ENCODE measurements around the gene RNF223. TPM values are rescaled to one million over a fixed set of nuclear protein-coding genes. Genes with fewer than 3 reads are reported as not detected.
"Not testable (repeated sequence)": the region's sequence is repeated elsewhere in the genome, so short reads cannot be mapped to it uniquely, and the experiment has no call there.

Gene RNF223
- total RNA-seq, 1 experiment from 2014 or later = not detected

DNA sequence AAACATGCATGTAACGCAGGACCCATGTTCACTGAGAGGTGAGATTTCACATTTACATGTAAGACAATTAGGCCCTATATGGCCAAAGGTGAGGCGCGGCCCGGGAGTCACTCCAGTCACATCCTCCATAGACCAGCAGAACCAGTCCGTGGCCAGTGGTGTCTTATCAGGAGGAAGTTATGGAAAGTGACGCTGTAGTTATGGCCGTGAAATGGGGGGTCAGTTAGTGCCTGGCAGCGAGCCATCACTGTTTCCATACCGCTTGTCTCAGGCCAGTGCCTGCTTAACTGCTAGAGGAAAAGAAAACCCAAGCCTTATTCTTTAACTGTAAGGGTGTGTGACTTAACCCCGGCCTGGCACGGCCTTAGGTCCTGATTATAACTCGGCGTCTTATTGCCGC lies 35.6 kb upstream of the RNF223 start:
- no peak for DNase-seq (ENCODE audit: low spot score)
- H3K27ac Mint-ChIP-seq = no peak overlapping the region
- peaks cover 49% of the 10 kb centered on the region for H3K36me3 Mint-ChIP-seq
- ATAC-seq = no peak
- POLR2A ChIA-PET = no interaction called here
- peaks cover 36% of the 10 kb centered on the region for H3K9me3 Mint-ChIP-seq
- H3K4me1 Mint-ChIP-seq = peaks cover 13% of the 10 kb centered on the region
- TF ChIP-seq RELA (CRISPR knock-in tag; IDR thresholded peaks at IDR 0.05; ENCODE audit: borderline replicate concordance) = no peak
- no peak for TF ChIP-seq TEAD4 (CRISPR knock-in tag; IDR thresholded peaks at IDR 0.05)
- no peak for TF ChIP-seq CBFB (CRISPR knock-in tag; IDR thresholded peaks at IDR 0.05; ENCODE audit: low read depth)
- no peak for TF ChIP-seq NFE2L1 (CRISPR knock-in tag; IDR thresholded peaks at IDR 0.05)
- no peak for TF ChIP-seq FOXK1 (CRISPR knock-in tag; IDR thresholded peaks at IDR 0.05)
- TF ChIP-seq NR1H2 (CRISPR knock-in tag; IDR thresholded peaks at IDR 0.05) = no peak
- no peak for TF ChIP-seq MXD4 (CRISPR knock-in tag; IDR thresholded peaks at IDR 0.05; ENCODE audit: borderline replicate concordance)
- no peak for TF ChIP-seq JAZF1 (CRISPR knock-in tag; IDR thresholded peaks at IDR 0.05)
- TF ChIP-seq ZNF263 (CRISPR knock-in tag; IDR thresholded peaks at IDR 0.05; ENCODE audit: low read depth) = no peak
- TF ChIP-seq ERG (CRISPR knock-in tag; IDR thresholded peaks at IDR 0.05) = no peak
- CTCF ChIA-PET = no interaction called here
- no peak overlapping the region for H3K4me3 Mint-ChIP-seq
- H3K27me3 Mint-ChIP-seq (ENCODE audit: low read depth) = peaks cover 9% of the 10 kb centered on the region; the same call in 1 of the 2 replicates

DNA sequence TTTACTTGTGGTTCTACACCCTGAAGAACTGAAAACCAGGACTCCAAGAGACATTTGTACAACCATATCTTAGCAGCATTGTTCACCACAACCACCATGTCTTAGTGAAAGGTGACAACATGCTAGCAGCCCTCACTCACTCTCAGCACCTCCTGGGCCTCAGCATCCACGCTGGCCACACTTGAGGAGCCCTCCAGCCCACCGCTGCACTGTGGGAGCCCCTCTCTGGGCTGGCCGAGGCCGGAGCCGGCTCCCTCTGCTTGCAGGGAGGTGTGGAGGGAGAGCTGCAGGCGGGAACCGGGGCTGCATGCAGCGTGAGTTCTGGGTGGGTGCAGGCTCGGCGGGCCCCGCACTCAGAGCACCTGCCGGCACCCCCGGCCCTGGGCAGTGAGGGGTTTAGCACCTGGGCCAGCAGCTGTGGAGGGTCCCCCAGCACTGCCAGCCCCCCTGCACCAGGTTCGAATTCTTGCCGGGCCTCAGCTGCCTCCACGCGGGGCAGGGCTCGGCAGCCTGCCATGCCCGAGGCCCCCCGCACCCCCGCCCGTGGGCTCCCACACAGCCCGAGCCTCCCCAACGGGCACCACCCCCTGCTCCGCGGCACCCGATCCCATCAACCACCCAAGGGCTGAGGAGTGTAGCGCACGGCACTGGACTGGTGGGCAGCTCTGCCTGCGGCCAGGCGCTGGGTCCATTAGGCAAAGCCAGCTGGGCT lies 32.6 kb upstream of the RNF223 start:
- TF ChIP-seq HMGXB4 (CRISPR knock-in tag; IDR thresholded peaks at IDR 0.05) = no peak
- TF ChIP-seq, protein P1, sequence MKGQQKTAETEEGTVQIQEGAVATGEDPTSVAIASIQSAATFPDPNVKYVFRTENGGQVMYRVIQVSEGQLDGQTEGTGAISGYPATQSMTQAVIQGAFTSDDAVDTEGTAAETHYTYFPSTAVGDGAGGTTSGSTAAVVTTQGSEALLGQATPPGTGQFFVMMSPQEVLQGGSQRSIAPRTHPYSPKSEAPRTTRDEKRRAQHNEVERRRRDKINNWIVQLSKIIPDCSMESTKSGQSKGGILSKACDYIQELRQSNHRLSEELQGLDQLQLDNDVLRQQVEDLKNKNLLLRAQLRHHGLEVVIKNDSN (CRISPR knock-in tag; IDR thresholded peaks at IDR 0.05) = no peak
- TF ChIP-seq SP1 (CRISPR knock-in tag; conservative IDR thresholded peaks at IDR 0.05) = no peak
- TF ChIP-seq, protein P2, sequence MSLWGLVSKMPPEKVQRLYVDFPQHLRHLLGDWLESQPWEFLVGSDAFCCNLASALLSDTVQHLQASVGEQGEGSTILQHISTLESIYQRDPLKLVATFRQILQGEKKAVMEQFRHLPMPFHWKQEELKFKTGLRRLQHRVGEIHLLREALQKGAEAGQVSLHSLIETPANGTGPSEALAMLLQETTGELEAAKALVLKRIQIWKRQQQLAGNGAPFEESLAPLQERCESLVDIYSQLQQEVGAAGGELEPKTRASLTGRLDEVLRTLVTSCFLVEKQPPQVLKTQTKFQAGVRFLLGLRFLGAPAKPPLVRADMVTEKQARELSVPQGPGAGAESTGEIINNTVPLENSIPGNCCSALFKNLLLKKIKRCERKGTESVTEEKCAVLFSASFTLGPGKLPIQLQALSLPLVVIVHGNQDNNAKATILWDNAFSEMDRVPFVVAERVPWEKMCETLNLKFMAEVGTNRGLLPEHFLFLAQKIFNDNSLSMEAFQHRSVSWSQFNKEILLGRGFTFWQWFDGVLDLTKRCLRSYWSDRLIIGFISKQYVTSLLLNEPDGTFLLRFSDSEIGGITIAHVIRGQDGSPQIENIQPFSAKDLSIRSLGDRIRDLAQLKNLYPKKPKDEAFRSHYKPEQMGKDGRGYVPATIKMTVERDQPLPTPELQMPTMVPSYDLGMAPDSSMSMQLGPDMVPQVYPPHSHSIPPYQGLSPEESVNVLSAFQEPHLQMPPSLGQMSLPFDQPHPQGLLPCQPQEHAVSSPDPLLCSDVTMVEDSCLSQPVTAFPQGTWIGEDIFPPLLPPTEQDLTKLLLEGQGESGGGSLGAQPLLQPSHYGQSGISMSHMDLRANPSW (CRISPR knock-in tag; conservative IDR thresholded peaks at IDR 0.05; ENCODE audit: low read depth) = no peak
- no peak for TF ChIP-seq ETV6 (CRISPR knock-in tag; IDR thresholded peaks at IDR 0.05)
- TF ChIP-seq, protein P3, sequence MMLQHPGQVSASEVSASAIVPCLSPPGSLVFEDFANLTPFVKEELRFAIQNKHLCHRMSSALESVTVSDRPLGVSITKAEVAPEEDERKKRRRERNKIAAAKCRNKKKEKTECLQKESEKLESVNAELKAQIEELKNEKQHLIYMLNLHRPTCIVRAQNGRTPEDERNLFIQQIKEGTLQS (CRISPR knock-in tag; conservative IDR thresholded peaks at IDR 0.05) = no peak
- no peak for TF ChIP-seq NFE2L1 (CRISPR knock-in tag; IDR thresholded peaks at IDR 0.05)
- TF ChIP-seq JUN (CRISPR knock-in tag; IDR thresholded peaks at IDR 0.05) = no peak
- TF ChIP-seq ZNF121 (CRISPR knock-in tag; IDR thresholded peaks at IDR 0.05) = no peak
- TF ChIP-seq IRF1 (CRISPR knock-in tag; IDR thresholded peaks at IDR 0.05) = no peak
- no peak for TF ChIP-seq ZBTB21 (CRISPR knock-in tag; IDR thresholded peaks at IDR 0.05; ENCODE audit: borderline replicate concordance)
- no peak for TF ChIP-seq ATF1 (CRISPR knock-in tag; IDR thresholded peaks at IDR 0.05)
- TF ChIP-seq ZNF232 (CRISPR knock-in tag; IDR thresholded peaks at IDR 0.05) = no peak
- no peak for TF ChIP-seq FOXJ3 (CRISPR knock-in tag; IDR thresholded peaks at IDR 0.05; ENCODE audit: borderline replicate concordance)
- no peak for TF ChIP-seq ZNF219 (CRISPR knock-in tag; IDR thresholded peaks at IDR 0.05; ENCODE audit: borderline replicate concordance)
- no peak for TF ChIP-seq MXD4 (CRISPR knock-in tag; IDR thresholded peaks at IDR 0.05; ENCODE audit: borderline replicate concordance)
- no peak for TF ChIP-seq GRHL2 (CRISPR knock-in tag; IDR thresholded peaks at IDR 0.05; ENCODE audit: insufficient replicate concordance, severe bottlenecking)
- peaks cover 31% of the 10 kb centered on the region for H3K9me3 Mint-ChIP-seq
- ATAC-seq = no peak
- H3K27me3 Mint-ChIP-seq (ENCODE audit: low read depth) = peaks cover 15% of the 10 kb centered on the region
- H3K4me3 Mint-ChIP-seq = no peak overlapping the region
- peaks cover 46% of the 10 kb centered on the region for H3K36me3 Mint-ChIP-seq
- no peak overlapping the region for H3K27ac Mint-ChIP-seq
- DNase-seq (ENCODE audit: low spot score) = no peak
- POLR2A ChIA-PET = no interaction called here
- no peaks in the 10 kb centered on the region for H3K4me1 Mint-ChIP-seq
- CTCF ChIA-PET = no interaction called here

DNA sequence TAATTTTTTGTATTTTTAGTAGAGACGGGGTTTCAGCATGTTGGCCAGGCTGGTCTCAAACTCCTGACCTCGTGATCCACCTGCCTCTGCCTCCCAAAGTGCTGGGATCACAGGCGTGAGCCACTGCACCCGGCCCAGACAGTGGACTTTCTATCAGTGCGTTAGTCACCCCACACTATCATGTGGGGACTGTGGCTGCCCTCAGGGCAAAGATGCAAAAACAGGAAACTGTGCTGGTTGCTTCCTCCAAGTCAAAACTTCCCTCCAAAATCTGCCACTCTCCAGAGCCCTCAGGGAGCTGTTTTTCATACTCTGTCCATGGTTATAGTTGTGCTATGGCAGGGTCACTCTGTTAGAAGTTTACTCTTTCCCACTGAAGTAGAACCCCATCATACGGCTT lies 30.0 kb upstream of the RNF223 start:
- POLR2A ChIA-PET; H3K4me3 Mint-ChIP-seq; ATAC-seq; DNase-seq (ENCODE audit: low spot score); H3K4me1 Mint-ChIP-seq; H3K27ac Mint-ChIP-seq; CTCF ChIA-PET: not testable (repeated sequence)
- Mint-ChIP-seq H3K27me3 (ENCODE audit: low read depth) (peaks cover 27% of the 10 kb centered on the region), H3K9me3 (peaks cover 43% of the 10 kb centered on the region), H3K36me3 (peaks cover 47% of the 10 kb centered on the region)
